Left colon (tissue), 2 donors: ENCODE results near the gene DNAJC18. TPM values are rescaled to one million over a fixed set of nuclear protein-coding genes. Genes with fewer than 3 reads are reported as not detected.

Experiments used
- ATAC-seq: fragments of 200-7000 bp; cut with Tn5 transposase; one replicate; pipeline ENCODE4 v1.9.1; 2020; ENCODE audit warnings: mild to moderate bottlenecking, moderate library complexity
- DNase-seq, 2 donors: peaks; one replicate each; pipeline ENCODE4 v3.0.0-alpha.2; 2020
- intact Hi-C, 2 donors: fragments of 100-400 bp; cut with DNase I in 1 of 2; cut with micrococcal nuclease in 1 of 2; formaldehyde crosslinking; loops; one replicate each; pipeline versions ENCODE4 v1.11.2 to v1.14.0; 2022; cut with DNase I, micrococcal nuclease
- total RNA-seq, 2 donors: library from RNA; stranded (reverse); fragmentation: NEBNext Ultra II Directional; extraction: Animal tissue kit (Norgen Biotek cat#: 25700); gene quantifications; one replicate each; pipeline ENCODE4 v1.2.1, GENCODE V29; 2021
- donor health status: DM: no; HTN: no; CAD: no.
- donor health status: DM: yes; HTN: yes; CAD: no.

The DNAJC18 gene
- total RNA-seq, 2 donors from 2014 or later = 2.4 to 4.6 TPM

GRCh38 chr5:139462586-139463276 lies 23.4 kb upstream of the DNAJC18 start, which contains the start of gene ECSCR:
Gene ECSCR (minus strand): TSS chr5:139462743. CDS start chr5:139462670, 73 bp downstream.
- ATAC-seq (no peak), DNase-seq (no peak)
- intact Hi-C loops = no loop called here

- intact Hi-C loops = no loop called here
- DNase-seq (no peak), ATAC-seq (no peak)
Observed at GRCh38 chr5:139461698-139462097, 22.4 kb upstream of the DNAJC18 start.

- intact Hi-C loops = no loop called here
- ATAC-seq (no peak), DNase-seq (no peak)
Observed at GRCh38 chr5:139461176-139461575, 21.9 kb upstream of the DNAJC18 start.

- ATAC-seq (no peak), DNase-seq (no peak)
- intact Hi-C loops = no loop called here
Observed at GRCh38 chr5:139460455-139460854, 21.1 kb upstream of the DNAJC18 start.

- DNase-seq (no peak), ATAC-seq (peak; percentile 66)
- intact Hi-C loops = no loop called here
Observed at GRCh38 chr5:139459451-139459934, 20.2 kb upstream of the DNAJC18 start.

GRCh38 chr5:139458580-139459407 lies 19.5 kb upstream of the DNAJC18 start:
- DNase-seq (no peak), ATAC-seq (peak; percentile 82)
- intact Hi-C loops = no loop called here

GRCh38 chr5:139457653-139458306 lies 18.5 kb upstream of the DNAJC18 start:
- DNase-seq = no peak
- ATAC-seq = no peak
- intact Hi-C loops = no loop called here

- ATAC-seq (no peak), DNase-seq (no peak)
- intact Hi-C loops = no loop called here
Observed at GRCh38 chr5:139457241-139457640, 17.9 kb upstream of the DNAJC18 start.

GRCh38 chr5:139456776-139457175 lies 17.5 kb upstream of the DNAJC18 start:
- intact Hi-C loops = no loop called here
- ATAC-seq (no peak), DNase-seq (no peak)

GRCh38 chr5:139454568-139455290 lies 15.4 kb upstream of the DNAJC18 start:
- DNase-seq (no peak), ATAC-seq (no peak)
- intact Hi-C loops = no loop called here

GRCh38 chr5:139453683-139454567 lies 14.6 kb upstream of the DNAJC18 start:
- intact Hi-C loops = no loop called here
- DNase-seq (no peak), ATAC-seq (no peak)

- DNase-seq (no peak), ATAC-seq (no peak)
- intact Hi-C loops = no loop called here
Observed at GRCh38 chr5:139451878-139452660, 12.7 kb upstream of the DNAJC18 start.

- intact Hi-C loops = no loop called here
- DNase-seq = no peak
- no peak for ATAC-seq
Observed at GRCh38 chr5:139451176-139451575, 11.9 kb upstream of the DNAJC18 start.

- ATAC-seq = no peak
Observed at GRCh38 chr5:139446956-139447779, 7.8 kb upstream of the DNAJC18 start.

GRCh38 chr5:139445325-139446170 lies 6.2 kb upstream of the DNAJC18 start:
- no peak for ATAC-seq
- no peak for DNase-seq
- intact Hi-C loops = no loop called here

More at GRCh38 chr5:139446956-139447779, 7.8 kb upstream of the DNAJC18 start:
- intact Hi-C loops = no loop called here
- DNase-seq = no peak
